ENCODE measurements around the gene SKP1. TPM values are rescaled to one million over a fixed set of nuclear protein-coding genes. Genes with fewer than 3 reads are reported as not detected.

The SKP1 gene
- polyA plus RNA-seq, 2 donors, result 75.0 to 423 TPM

DNA sequence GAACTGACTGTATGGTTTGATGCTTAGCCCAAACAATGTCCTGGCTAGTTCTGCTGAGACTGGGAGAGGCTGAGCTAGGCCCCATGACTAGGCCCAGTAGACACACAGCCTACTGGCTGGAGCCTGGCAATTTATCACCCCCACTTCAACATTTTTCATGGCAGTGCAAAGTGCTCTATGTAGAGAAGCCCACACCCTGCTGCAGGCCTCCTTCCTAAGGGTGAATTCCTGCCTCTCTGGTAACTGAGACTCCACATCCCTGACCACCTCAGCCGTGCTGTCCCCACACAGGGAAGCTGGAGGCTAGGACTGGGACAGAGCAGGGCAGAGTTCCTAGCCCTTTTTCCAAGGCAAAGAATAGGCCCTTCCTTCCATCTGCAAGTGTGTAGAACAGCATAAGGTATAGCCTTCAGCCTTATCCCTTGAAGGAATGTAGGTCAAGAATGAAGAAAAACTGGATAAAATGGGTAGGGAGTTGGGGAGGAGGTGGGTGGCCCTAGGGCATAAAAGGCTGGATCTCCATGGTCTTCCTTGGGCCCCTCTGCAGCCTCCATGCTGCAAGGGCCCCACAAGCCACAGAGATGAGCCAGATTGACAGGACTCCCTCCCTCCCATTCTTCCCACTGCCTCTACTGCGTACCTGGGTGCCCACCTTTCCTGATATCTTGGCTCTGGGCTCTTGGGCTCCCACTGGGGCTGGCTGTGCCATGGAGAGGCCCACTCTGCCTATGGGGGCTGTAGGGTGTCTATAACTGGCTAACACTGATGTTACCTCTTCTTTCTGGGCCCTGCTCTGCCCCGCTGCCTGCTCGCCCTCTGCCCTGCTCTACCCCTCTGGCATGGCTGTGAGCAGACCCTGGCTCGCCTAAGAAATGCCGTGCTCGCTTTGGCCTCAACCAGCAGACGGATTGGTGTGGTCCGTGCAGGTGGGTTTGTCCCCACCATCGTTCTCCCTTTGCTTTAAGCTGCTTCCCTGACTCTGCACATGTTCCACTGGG is 32.5 kb downstream of the SKP1 start:
- H3K36me3 ChIP-seq (ENCODE audit: control insufficient read depth in 2 of 2, insufficient read depth in 2 of 2, low read length in 1 of 2), result peaks cover 11 to 38% of the 10 kb centered on the region in 2 donors
- H3K9me3 ChIP-seq (ENCODE audit: control insufficient read depth in 2 of 2, insufficient read depth in 1 of 2, low read depth in 1 of 2, low read length in 1 of 2), result no peaks in the 10 kb centered on the region
- H3K4me3 ChIP-seq (ENCODE audit: low read depth in 1 of 2, low read length in 2 of 2), result no peak overlapping the region
- no peak overlapping the region for H3K27ac ChIP-seq (ENCODE audit: low read depth in 2 of 2, low read length in 1 of 2)
- WGBS, 2 donors, result 93 to 95% methylated on average over 10 of the region's 10 CpGs
- no peaks in the 10 kb centered on the region for H3K27me3 ChIP-seq (ENCODE audit: control insufficient read depth in 1 of 2, insufficient read depth in 2 of 2, low read length in 2 of 2)
- H3K4me1 ChIP-seq (ENCODE audit: control insufficient read depth in 2 of 2, insufficient read depth in 2 of 2, low read length in 1 of 2), result no peaks in the 10 kb centered on the region

DNA sequence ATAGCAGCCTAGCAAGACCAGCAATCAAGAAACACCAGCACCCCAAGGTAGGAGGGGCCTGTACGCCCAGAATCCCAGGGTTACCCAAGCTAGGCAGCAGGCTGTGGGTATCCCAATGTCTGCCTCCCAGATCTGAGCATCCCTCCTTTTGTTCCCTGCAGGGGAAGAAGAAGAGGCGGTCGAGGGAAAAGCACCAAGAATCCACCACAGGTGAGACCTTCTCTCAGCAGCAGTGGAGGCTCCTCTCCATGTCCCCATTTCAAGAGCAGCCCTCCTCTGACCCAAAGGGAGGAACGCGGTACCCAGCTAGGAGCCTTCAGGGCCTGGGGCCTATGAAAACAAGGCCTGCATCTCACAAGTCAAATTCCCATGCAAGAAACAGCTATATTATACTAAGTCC is 33.3 kb downstream of the SKP1 start:
- peaks cover 0 to 3% of the 10 kb centered on the region in 2 donors for H3K4me1 ChIP-seq (ENCODE audit: control insufficient read depth in 2 of 2, insufficient read depth in 2 of 2, low read length in 1 of 2)
- WGBS, 2 donors, result 87 to 94% methylated on average over 5 of the region's 5 CpGs
- no peaks in the 10 kb centered on the region for H3K9me3 ChIP-seq (ENCODE audit: control insufficient read depth in 2 of 2, insufficient read depth in 1 of 2, low read depth in 1 of 2, low read length in 1 of 2)
- no peaks in the 10 kb centered on the region for H3K27me3 ChIP-seq (ENCODE audit: control insufficient read depth in 1 of 2, insufficient read depth in 2 of 2, low read length in 2 of 2)
- H3K36me3 ChIP-seq (ENCODE audit: control insufficient read depth in 2 of 2, insufficient read depth in 2 of 2, low read length in 1 of 2), result peaks cover 11 to 38% of the 10 kb centered on the region in 2 donors
- H3K4me3 ChIP-seq (ENCODE audit: low read depth in 1 of 2, low read length in 2 of 2), result no peak overlapping the region
- H3K27ac ChIP-seq (ENCODE audit: low read depth in 2 of 2, low read length in 1 of 2), result no peak overlapping the region

DNA sequence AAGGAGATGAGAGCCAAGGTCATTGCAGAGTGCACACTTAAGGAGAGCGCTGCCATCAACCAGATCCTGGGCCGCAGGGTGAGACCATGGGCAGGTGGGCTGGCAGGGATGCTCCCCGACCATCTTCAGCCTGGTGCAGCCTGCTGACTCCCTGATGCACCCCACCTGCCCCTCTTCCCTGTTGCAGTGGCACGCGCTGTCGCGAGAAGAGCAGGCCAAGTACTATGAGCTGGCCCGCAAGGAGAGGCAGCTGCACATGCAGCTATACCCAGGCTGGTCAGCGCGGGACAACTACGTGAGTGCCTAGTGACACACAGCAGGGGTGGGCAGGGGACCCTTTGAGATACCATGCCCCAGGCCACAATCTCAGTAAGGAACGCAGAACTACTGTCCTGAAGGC is 33.9 kb downstream of the SKP1 start:
- Histone ChIP-seq H3K27ac (ENCODE audit: low read depth in 2 of 2, low read length in 1 of 2) (no peak overlapping the region), H3K27me3 (ENCODE audit: control insufficient read depth in 1 of 2, insufficient read depth in 2 of 2, low read length in 2 of 2) (no peaks in the 10 kb centered on the region), H3K4me1 (ENCODE audit: control insufficient read depth in 2 of 2, insufficient read depth in 2 of 2, low read length in 1 of 2) (peaks cover 0 to 3% of the 10 kb centered on the region in 2 donors), H3K9me3 (ENCODE audit: control insufficient read depth in 2 of 2, insufficient read depth in 1 of 2, low read depth in 1 of 2, low read length in 1 of 2) (no peaks in the 10 kb centered on the region), H3K4me3 (ENCODE audit: low read depth in 1 of 2, low read length in 2 of 2) (no peak overlapping the region), H3K36me3 (ENCODE audit: control insufficient read depth in 2 of 2, insufficient read depth in 2 of 2, low read length in 1 of 2) (peaks cover 11 to 38% of the 10 kb centered on the region in 2 donors)
- WGBS, 2 donors, result 92 to 94% methylated on average over 12 of the region's 12 CpGs

DNA sequence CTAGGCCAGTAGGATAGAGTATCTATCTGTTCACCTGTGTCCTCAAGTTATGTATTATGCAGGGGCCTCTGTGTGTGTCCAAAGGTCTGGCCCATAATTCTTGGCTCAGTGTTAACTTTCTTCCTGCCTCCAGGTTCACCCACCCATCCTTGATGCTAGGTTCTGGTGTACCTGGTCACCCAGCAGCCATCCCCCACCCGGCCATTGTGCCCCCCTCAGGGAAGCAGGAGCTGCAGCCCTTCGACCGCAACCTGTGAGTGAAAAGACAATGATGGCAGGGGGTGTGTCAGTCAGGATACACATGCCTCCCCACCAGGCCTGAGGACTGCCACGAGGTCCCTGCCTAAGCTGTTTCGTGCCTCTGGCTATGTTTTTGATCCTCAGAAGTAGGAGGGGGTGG is 34.7 kb downstream of the SKP1 start:
- no peak overlapping the region for H3K4me3 ChIP-seq (ENCODE audit: low read depth in 1 of 2, low read length in 2 of 2)
- WGBS, 2 donors, result 69 to 73% methylated on average over 5 of the region's 5 CpGs
- no peaks in the 10 kb centered on the region for H3K27me3 ChIP-seq (ENCODE audit: control insufficient read depth in 1 of 2, insufficient read depth in 2 of 2, low read length in 2 of 2)
- H3K27ac ChIP-seq (ENCODE audit: low read depth in 2 of 2, low read length in 1 of 2), result no peak overlapping the region
- peaks cover 10 to 41% of the 10 kb centered on the region in 2 donors for H3K36me3 ChIP-seq (ENCODE audit: control insufficient read depth in 2 of 2, insufficient read depth in 2 of 2, low read length in 1 of 2)
- H3K9me3 ChIP-seq (ENCODE audit: control insufficient read depth in 2 of 2, insufficient read depth in 1 of 2, low read depth in 1 of 2, low read length in 1 of 2), result no peaks in the 10 kb centered on the region
- H3K4me1 ChIP-seq (ENCODE audit: control insufficient read depth in 2 of 2, insufficient read depth in 2 of 2, low read length in 1 of 2), result peaks cover 0 to 3% of the 10 kb centered on the region in 2 donors

DNA sequence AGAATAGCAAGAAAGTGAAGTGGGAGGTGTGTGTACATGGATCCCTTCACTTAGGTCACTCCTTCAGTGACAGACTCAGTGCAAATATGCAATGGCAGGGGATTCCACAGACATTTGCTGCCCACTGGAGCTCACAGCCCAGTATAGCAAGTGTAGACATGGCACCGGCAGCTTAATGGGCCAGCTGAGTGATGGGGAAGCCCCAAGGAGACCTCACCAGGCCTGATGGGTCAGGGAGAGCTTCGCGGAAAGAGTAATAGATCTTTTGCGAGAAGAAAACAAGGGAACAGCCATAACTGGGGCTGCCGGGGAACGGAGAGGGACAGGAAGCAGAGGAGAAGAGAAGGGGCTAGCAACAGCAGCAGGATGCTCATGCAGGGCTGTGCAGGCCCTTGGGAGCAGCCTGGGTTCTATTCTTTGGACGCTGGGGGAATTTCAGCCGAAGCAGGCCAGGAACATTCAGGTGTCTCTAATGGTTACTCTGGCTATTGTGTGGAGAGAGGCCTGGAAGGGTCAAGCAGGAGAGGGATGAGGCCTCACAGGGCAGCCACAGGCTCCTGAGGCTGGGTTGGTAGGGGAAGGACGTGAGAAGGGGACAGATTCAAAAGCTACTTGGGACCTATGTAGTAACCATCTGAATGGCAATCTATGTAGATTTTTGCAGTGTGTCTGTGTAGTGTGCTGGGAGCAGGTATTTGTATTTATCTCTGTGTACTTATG is 35.3 kb downstream of the SKP1 start:
- peaks cover 11 to 44% of the 10 kb centered on the region in 2 donors for H3K36me3 ChIP-seq (ENCODE audit: control insufficient read depth in 2 of 2, insufficient read depth in 2 of 2, low read length in 1 of 2)

DNA sequence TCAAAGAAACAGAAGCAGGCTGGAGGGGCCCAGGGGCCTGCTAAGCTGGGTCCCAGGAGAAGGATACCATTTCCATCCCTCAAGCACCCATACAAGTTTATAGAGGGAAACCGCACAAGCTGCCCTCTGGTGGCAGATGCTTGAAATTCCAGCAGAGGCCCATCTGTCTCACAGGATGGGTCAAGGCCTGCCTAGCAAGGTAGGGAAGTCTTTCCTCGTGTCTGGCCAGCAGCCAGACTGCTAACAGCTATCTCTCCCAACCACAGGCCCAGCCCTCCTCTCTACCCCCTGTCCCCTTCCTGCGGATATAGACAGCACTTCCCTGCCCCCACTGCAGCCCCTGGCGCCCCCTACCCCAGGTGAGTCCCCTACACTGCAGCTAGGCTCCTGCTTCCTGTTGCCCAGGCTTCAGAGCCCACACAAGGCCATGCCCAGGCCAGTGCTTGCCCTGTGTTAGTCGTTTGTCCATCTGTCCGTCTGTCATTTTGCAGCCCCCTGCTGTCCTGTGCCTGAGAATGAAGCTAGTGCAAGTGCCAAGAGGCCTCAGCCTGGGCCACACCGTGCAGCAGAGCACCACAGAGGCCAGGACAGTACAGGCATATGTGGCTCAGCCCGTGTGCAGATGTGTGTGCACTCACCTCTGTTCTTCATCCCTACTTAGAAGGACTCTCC is 36.1 kb downstream of the SKP1 start:
- WGBS, 2 donors, result 23% methylated on average over 8 of the region's 8 CpGs
- Histone ChIP-seq H3K27ac (ENCODE audit: low read depth in 2 of 2, low read length in 1 of 2) (no peak overlapping the region), H3K4me3 (ENCODE audit: low read depth in 1 of 2, low read length in 2 of 2) (no peak overlapping the region), H3K9me3 (ENCODE audit: control insufficient read depth in 2 of 2, insufficient read depth in 1 of 2, low read depth in 1 of 2, low read length in 1 of 2) (no peaks in the 10 kb centered on the region), H3K27me3 (ENCODE audit: control insufficient read depth in 1 of 2, insufficient read depth in 2 of 2, low read length in 2 of 2) (no peaks in the 10 kb centered on the region), H3K36me3 (ENCODE audit: control insufficient read depth in 2 of 2, insufficient read depth in 2 of 2, low read length in 1 of 2) (peaks cover 12 to 45% of the 10 kb centered on the region in 2 donors), H3K4me1 (ENCODE audit: control insufficient read depth in 2 of 2, insufficient read depth in 2 of 2, low read length in 1 of 2) (peaks cover 0 to 9% of the 10 kb centered on the region in 2 donors)

More for the DNA sequence above, 35.3 kb downstream of the SKP1 start:
- Histone ChIP-seq H3K4me3 (ENCODE audit: low read depth in 1 of 2, low read length in 2 of 2) (no peak overlapping the region), H3K27me3 (ENCODE audit: control insufficient read depth in 1 of 2, insufficient read depth in 2 of 2, low read length in 2 of 2) (no peaks in the 10 kb centered on the region), H3K9me3 (ENCODE audit: control insufficient read depth in 2 of 2, insufficient read depth in 1 of 2, low read depth in 1 of 2, low read length in 1 of 2) (no peaks in the 10 kb centered on the region), H3K27ac (ENCODE audit: low read depth in 2 of 2, low read length in 1 of 2) (no peak overlapping the region), H3K4me1 (ENCODE audit: control insufficient read depth in 2 of 2, insufficient read depth in 2 of 2, low read length in 1 of 2) (peaks cover 0 to 4% of the 10 kb centered on the region in 2 donors)
- WGBS, 2 donors, result 70 to 75% methylated on average over 9 of the region's 9 CpGs

DNA sequence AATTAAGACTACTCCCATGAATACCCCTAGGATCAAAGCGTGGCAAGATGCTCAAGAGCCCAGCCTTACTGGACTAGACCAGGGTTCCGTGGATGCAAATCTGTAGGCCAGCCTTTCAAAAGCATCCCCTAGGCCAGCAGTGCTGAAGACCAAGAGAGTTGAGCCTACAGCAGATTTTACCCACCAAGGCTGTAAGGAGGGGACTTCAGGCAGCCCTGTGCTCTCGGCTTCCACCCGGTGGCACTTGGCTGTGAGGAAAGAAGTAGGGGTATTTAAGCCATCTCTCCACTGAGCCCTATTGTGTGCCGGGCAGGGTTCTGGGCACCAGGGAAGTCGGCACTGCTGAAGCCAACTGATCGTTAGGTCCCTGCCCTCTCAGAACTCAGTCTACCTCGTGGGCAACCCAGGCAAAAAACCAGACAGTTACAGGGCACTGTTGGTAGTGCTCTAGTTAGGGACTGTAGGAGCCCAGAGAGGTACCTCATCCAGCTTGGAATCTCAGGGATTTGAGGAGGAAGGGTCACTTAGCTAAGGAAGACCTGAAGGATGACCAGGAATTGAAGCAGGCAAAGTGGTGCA is 36.8 kb downstream of the SKP1 start:
- 91 to 92% methylated on average over 8 of the region's 8 CpGs for WGBS, 2 donors
- H3K4me1 ChIP-seq (ENCODE audit: control insufficient read depth in 2 of 2, insufficient read depth in 2 of 2, low read length in 1 of 2), result peaks cover 0 to 9% of the 10 kb centered on the region in 2 donors
- H3K27ac ChIP-seq (ENCODE audit: low read depth in 2 of 2, low read length in 1 of 2), result no peak overlapping the region
- H3K27me3 ChIP-seq (ENCODE audit: control insufficient read depth in 1 of 2, insufficient read depth in 2 of 2, low read length in 2 of 2), result no peaks in the 10 kb centered on the region
- H3K36me3 ChIP-seq (ENCODE audit: control insufficient read depth in 2 of 2, insufficient read depth in 2 of 2, low read length in 1 of 2), result peaks cover 7 to 38% of the 10 kb centered on the region in 2 donors
- H3K4me3 ChIP-seq (ENCODE audit: low read depth in 1 of 2, low read length in 2 of 2), result no peak overlapping the region
- no peaks in the 10 kb centered on the region for H3K9me3 ChIP-seq (ENCODE audit: control insufficient read depth in 2 of 2, insufficient read depth in 1 of 2, low read depth in 1 of 2, low read length in 1 of 2)

DNA sequence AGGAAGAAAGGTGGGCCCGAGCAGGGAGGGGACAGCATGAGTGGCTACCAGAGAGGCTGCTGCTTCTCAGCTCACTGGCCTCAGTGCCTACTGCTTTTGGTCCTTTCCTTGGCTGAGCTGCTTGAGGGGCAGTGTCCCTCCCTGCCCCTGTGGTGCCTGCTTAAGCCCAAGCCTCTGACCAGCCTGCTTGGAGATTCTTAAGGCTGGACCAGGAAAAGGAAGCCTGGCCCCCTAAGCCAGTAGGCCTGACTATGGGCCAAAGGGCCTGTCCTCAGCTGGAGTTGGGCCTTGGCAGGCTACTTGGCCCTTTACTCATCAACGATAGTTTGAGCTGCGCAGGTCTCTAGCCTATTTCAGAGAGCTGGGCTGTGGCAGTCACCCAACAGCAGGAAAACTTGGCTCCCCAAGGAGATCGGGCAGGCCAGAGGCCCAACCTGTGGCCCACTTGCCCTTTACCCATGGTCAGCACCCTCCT is 37.3 kb downstream of the SKP1 start:
- Histone ChIP-seq H3K36me3 (ENCODE audit: control insufficient read depth in 2 of 2, insufficient read depth in 2 of 2, low read length in 1 of 2) (peaks cover 4 to 34% of the 10 kb centered on the region in 2 donors), H3K9me3 (ENCODE audit: control insufficient read depth in 2 of 2, insufficient read depth in 1 of 2, low read depth in 1 of 2, low read length in 1 of 2) (no peaks in the 10 kb centered on the region), H3K27me3 (ENCODE audit: control insufficient read depth in 1 of 2, insufficient read depth in 2 of 2, low read length in 2 of 2) (no peaks in the 10 kb centered on the region), H3K4me3 (ENCODE audit: low read depth in 1 of 2, low read length in 2 of 2) (no peak overlapping the region), H3K27ac (ENCODE audit: low read depth in 2 of 2, low read length in 1 of 2) (no peak overlapping the region), H3K4me1 (ENCODE audit: control insufficient read depth in 2 of 2, insufficient read depth in 2 of 2, low read length in 1 of 2) (peaks cover 0 to 9% of the 10 kb centered on the region in 2 donors)
- 91 to 92% methylated on average over 4 of the region's 4 CpGs for WGBS, 2 donors
